B cell (primary cell): ENCODE data around the gene EYA3.

Experiments used
- EZH2 ChIP-seq: IDR thresholded peaks from 2 replicates; pipeline ENCODE4 v1.6.1; 2012; ENCODE audit warnings: borderline replicate concordance, low read depth, mild to moderate bottlenecking, moderate library complexity, low read length; ENCODE audit not compliant: insufficient read depth, poor library complexity, severe bottlenecking
- TF ChIP-seq, protein P1 (sequence below): fragments of 200-600 bp; IDR thresholded peaks from one replicate; pipeline ENCODE4 v1.8.0; 2022; ENCODE audit warnings: antibody characterized with exemption, mild to moderate bottlenecking

GRCh38 chr1:28130901-28131300 is 42.5 kb upstream of the EYA3 start:
- no peak for TF ChIP-seq EZH2
- TF ChIP-seq, protein P1, sequence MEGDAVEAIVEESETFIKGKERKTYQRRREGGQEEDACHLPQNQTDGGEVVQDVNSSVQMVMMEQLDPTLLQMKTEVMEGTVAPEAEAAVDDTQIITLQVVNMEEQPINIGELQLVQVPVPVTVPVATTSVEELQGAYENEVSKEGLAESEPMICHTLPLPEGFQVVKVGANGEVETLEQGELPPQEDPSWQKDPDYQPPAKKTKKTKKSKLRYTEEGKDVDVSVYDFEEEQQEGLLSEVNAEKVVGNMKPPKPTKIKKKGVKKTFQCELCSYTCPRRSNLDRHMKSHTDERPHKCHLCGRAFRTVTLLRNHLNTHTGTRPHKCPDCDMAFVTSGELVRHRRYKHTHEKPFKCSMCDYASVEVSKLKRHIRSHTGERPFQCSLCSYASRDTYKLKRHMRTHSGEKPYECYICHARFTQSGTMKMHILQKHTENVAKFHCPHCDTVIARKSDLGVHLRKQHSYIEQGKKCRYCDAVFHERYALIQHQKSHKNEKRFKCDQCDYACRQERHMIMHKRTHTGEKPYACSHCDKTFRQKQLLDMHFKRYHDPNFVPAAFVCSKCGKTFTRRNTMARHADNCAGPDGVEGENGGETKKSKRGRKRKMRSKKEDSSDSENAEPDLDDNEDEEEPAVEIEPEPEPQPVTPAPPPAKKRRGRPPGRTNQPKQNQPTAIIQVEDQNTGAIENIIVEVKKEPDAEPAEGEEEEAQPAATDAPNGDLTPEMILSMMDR, result no peak
